HG03571 (cell line): ENCODE results near the gene CLPTM1L.
"Not testable (repeated sequence)": the region's sequence is repeated elsewhere in the genome, so short reads cannot be mapped to it uniquely, and the experiment has no call there.

Experiments used
- ATAC-seq: cut with Tn5 transposase; IDR thresholded peaks from one replicate; pipeline ENCODE4 v1.9.1; 2021; ENCODE audit not compliant: unreplicated experiment

The CLPTM1L gene

DNA sequence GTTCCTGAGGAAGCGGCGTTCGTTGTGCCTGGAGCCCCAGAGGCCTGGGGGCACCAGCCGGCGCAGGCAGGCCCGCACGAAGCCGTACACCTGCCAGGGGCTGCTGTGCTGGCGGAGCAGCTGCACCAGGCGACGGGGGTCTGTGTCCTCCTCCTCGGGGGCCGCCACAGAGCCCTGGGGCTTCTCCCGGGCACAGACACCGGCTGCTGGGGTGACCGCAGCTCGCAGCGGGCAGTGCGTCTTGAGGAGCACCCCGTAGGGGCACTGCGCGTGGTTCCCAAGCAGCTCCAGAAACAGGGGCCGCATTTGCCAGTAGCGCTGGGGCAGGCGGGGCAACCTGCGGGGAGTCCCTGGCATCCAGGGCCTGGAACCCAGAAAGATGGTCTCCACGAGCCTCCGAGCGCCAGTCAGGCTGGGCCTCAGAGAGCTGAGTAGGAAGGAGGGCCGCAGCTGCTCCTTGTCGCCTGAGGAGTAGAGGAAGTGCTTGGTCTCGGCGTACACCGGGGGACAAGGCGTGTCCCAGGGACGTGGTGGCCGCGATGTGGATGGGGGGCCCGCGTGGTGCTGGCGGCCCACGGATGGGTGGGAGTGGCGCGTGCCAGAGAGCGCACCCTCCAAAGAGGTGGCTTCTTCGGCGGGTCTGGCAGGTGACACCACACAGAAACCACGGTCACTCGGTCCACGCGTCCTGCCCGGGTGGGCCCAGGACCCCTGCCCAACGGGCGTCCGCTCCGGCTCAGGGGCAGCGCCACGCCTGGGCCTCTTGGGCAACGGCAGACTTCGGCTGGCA, 51.3 kb downstream of the CLPTM1L start:
- no peak for ATAC-seq

DNA sequence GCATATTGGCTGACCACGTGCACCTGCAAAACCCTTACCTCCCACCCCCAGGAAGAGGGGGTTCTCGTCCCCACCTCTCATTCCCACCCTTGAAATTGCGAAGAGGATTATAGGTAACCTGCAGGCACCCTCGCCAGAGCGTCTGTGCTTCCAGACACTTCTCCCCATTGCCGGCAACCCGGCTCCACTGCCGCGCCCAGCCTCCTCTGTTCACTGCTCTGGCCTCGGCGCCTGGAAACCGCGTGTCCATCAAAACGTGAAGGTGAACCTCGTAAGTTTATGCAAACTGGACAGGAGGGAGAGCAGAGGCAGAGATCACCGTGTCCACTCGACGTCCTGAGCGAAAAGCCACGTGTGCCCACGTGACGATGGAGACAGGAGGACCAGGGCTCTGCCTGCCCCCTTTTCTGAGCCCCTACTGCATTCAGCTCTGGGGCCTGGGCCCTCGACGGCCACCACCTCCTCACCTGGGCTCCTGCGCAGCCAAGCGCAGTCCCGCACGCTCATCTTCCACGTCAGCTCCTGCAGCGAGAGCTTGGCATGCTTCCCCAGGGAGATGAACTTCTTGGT, 52.0 kb downstream of the CLPTM1L start:
- ATAC-seq, result no peak

DNA sequence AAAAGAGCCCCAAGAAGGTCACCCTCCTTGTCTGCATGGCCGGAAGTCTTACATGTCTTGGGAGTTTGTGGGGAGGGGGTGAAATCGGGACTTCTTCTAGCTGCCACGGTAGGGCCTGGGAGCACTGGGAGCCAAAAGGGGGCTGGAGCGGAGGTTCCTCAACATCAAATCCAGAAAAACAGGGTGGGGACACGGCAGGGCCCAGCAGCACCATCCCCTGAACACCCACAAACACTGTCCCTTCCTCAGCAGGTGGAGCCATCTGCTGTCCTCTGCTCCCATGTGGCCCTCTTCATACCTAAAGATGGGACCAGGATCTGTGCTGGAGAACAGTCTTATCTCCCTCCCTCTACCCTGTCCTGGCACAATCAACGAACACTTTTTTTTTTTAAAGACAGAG, 52.8 kb downstream of the CLPTM1L start:
- ATAC-seq, result no peak

DNA sequence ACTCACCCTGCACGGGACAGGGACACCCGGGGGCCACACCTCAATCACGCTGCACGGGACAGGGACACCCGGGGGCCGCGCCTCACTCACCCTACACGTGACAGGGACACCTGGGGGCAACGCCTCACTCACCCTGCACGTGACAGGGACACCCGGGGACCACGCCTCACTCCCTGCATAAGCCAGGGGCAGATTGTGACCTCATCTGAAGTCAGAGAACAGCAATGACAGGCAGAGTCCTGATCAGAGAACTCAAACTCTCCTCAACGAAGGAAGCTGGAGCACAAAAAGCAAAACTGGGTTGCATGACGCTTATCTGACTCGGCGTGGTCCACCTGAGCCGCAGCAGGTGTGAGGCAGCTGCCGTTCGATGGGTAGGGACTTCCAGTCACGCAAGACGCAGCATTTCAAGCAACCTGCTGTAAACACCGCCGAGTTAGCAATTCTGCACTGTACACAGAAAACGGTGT, 53.3 kb downstream of the CLPTM1L start:
- ATAC-seq, result no peak

DNA sequence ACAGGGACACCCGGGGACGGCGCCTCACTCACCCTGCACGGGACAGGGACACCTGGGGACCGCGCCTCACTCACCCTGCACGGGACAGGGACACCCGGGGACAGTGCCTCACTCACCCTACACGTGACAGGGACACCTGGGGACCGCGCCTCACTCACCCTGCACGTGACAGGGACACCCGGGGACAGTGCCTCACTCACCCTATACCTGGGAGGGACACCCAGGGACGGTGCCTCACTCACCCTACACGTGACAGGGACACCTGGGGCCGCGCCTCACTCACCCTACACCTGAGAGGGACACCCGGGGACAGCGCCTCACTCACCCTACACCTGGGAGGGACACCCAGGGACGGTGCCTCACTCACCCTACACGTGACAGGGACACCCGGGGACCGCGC, 53.9 kb downstream of the CLPTM1L start:
- ATAC-seq, result not testable (repeated sequence)

DNA sequence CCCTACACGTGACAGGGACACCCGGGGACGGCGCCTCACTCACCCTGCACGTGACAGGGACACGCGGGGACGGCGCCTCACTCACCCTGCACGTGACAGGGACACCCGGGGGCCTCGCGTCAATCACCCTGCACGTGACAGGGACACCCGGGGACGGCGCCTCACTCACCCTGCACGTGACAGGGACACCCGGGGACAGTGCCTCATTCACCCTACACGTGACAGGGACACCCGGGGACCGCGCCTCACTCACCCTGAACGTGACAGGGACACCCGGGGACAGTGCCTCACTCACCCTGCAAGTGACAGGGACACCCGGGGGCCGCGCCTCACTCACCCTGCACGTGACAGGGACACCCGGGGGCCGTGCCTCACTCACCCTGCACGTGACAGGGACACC, 55.3 kb downstream of the CLPTM1L start:
- not testable (repeated sequence) for ATAC-seq

DNA sequence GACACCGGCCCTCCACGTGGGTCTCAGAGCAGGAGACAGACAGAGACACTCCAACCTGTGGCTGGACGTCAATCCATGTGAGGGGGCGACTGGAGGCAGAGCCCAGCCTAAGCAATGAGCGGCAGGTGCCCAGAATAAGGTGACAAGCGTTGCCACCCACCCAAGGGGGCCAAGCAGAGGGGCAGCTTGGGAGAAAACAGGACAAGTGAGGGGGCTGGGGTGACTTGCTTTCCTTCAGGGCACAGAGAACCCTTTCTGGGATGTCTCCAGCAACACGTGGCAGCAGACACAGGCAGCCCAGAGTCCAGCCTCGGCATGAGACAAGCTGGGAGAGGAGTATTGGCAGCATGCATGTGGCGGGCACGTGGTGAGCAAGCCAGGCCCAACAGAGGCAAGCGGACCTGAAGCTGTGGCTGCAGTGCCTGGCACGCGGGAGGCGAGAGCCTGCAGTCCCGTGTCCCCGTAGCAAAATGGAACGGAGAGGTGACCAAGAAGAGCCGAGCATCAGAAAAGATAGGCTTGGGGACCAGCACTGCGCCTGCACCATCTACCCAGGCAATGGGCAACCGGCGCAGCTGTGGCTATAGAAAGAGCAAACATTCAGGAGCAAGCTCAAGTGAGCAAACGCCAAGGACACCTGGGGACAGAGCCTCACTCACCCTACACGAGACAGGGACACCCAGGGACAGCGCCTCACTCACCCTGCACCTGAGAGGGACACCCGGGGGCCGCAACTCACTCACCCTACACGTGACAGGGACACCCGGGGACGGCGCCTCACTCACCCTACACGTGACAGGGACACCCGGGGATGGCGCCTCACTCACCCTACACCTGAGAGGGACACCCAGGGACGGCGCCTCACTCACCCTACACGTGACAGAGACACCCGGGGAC, 56.2 kb downstream of the CLPTM1L start:
- ATAC-seq, result no peak

DNA sequence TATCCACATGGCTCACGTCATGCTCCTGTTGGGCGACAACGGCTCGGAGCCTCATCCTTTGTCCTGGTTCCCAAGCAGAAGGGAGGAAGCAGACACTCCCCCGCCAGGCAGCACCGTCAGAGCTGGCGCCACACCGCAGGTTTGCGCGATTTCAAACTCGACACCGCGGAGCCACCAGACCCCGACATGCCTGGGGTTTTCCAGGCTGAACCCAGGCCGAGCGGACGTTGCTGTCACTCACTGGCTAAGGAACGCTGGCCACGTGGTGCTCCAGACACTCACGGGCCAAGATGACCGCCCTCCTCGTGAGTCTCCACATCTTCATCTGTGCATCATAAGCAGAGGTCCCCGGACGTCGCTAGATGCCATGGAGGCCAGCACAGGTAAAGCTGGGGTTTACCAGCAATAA, 59.0 kb downstream of the CLPTM1L start:
- no peak for ATAC-seq

DNA sequence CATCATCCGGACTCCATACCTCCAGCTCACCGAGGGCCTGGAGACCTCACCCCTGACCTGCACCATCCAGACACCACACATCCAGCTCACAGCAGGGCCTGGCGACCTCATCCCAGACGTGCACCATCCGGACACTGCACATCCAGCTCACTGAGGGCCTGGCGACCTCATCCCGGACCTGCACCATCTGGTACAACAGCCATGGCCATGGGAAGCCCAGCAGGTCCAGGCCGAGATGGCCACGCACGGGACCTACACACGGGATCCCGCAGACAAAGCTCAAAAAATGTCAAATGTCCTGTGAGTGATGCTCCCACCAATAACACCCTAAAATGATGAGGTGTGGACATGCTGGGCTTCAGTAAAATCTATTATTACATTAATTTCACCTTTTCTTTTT, 59.8 kb downstream of the CLPTM1L start:
- no peak for ATAC-seq

DNA sequence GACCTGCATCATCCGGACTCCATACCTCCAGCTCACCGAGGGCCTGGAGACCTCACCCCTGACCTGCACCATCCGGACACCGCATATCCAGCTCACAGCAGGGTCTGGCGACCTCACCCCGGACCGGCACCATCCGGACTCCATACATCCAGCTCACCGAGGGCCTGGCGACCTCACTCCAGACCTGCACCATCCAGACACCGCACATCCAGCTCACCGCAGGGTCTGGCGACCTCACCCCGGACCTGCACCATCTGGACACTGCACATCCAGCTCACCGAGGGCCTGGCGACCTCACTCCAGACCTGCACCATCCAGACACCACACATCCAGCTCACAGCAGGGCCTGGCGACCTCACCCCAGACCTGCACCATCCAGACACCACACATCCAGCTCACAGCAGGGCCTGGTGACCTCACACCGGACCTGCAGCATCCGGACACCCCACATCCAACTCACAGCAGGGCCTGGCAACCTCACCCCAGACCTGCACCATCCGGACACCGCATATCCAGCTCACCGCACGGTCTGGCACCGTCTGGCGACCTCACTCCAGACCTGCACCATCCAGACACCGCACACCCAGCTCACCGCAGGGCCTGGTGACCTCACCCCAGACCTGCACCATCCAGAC, 60.4 kb downstream of the CLPTM1L start:
- not testable (repeated sequence) for ATAC-seq

DNA sequence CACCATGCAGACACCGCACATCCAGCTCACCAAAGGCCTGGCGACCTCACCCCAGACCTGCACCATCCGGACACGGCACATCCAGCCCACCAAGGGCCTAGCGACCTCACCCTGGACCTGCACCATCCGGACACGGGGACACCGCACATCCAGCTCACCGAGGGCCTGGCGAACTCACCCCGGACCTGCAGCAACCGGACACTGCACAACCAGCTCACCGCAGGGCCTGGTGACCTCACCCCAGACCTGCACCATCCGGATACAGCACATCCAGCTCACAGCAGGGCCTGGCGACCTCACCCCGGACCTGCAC, 61.2 kb downstream of the CLPTM1L start:
- ATAC-seq, result not testable (repeated sequence)

DNA sequence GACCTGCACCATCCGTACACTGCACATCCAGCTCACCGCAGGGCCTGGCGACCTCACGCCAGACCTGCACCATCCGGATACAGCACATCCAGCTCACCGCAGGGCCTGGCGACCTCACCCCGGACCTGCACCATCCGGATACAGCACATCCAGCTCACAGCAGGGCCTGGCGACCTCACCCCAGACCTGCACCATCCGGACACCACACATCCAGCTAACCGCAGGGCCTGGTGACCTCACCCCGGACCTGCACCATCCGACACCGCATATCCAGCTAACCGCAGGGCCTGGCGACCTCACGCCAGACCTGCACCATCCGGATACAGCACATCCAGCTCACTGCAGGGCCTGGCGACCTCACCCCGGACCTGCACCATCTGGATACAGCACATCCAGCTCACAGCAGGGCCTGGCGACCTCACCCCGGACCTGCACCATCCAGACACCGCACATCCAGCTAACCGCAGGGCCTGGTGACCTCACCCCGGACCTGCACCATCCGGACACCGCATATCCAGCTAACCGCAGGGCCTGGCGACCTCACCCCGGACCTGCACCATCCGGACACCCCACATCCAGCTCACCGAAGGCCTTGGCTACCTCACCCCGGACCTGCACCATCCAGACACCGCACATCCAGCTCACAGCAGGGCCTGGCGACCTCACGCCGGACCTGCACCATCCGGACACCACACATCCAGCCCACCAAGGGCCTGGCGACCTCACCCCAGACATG, 61.7 kb downstream of the CLPTM1L start:
- ATAC-seq, result not testable (repeated sequence)

DNA sequence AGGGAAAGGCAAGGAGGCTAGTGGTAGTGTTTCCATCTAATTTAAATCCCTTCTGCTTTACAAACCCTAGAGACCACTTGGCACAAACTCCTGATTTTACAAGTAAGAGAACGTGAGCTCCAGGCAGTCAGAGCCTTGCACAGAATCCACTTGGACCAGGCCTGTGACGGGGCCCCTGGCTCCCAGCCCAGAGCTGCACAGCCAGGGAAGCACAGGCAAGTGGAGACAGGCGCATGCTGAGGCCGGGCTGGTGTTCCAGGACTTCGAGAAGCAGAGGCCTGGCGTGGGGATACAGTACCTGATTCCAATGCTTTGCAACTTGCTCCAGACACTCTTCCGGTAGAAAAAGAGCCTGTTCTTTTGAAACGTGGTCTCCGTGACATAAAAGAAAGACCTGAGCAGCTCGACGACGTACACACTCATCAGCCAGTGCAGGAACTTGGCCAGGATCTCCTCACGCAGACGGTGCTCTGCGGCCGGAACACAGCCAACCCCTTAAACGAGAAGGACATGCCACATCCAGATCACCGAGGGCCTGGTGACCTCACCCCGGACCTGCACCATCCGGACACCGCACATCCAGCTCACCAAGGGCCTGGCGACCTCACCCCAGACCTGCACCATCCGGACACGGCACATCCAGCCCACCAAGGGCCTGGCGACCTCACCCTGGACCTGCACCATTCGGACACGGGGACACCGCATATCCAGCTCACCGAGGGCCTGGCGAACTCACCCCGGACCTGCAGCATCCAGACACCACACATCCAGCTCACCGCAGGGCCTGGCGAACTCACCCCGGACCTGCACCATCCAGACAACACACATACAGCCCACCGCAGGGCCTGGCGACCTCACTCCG, 62.5 kb downstream of the CLPTM1L start:
- no peak for ATAC-seq

DNA sequence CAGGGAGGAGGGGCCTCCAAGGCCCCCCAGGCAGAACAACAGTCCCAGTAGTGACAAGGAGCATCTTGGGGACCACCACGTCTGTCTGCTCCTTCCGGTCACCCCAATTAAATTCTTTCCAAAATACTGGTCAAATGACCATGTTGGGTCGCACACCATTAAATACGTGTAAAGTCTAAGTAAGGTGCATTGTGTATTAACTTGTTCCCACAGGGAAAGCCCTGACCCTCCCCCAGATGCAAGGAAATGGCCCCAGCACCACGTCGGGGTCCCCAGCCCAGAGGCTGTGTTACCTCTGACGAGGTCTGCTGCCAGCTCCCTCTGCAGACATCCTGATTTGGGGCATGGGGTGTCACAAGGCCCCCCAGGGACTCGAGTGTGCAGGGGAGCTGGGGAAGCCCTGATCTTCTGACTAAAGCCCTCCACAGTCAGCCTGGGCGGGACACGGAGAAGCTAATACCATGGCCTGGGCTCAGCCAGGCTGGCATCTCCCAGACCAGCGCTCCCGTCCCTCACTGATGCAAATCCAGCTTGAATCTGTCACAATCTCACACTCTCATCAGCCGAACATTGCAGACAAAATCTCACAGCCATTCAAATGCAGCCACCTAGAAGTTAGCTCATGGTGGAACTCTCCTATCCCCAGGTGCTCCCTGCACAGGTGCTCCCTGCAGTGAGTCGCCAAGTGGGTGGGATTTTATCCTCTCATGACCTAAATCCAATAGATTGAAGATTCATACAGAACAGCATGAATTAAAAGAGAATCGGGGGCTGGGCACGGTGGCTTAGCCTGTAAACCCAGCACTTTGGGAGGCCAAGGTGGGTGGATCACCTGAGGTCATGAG, 63.6 kb downstream of the CLPTM1L start:
- ATAC-seq, result no peak

DNA sequence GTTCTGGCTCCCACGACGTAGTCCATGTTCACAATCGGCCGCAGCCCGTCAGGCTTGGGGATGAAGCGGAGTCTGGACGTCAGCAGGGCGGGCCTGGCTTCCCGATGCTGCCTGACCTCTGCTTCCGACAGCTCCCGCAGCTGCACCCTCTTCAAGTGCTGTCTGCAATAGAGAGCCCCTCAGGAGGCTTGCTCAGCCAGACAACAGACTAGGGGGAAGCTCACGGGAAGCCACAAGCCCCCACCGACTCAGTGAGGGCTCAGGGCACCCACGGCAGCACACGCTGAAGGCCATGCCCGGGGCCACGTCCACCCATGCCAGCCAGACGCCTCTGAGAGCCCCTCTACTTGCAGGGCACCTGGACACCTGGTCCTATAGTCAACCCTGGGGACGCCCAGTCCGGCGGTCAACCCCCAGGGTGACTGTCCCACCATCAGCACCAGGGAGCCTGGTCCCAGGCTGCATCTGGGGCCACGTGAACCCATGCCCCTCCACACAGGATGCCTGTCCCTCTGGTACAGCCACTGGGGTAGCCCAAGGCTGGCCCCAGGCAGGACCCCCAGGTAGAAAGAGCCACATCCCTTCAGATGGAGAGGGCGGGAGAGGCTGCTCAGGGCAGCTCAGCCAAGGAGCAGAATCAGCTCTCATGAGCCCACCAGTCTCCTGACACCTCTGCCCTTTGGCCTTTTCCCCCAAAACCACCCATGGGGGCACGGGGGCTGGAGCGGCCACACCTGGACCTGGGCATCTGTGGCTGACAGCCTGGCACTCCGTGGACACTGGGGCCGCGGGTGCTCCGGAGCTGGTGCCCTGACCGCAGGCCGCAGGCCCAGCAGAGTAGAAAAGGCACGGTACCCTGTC, 64.5 kb downstream of the CLPTM1L start:
- no peak for ATAC-seq

DNA sequence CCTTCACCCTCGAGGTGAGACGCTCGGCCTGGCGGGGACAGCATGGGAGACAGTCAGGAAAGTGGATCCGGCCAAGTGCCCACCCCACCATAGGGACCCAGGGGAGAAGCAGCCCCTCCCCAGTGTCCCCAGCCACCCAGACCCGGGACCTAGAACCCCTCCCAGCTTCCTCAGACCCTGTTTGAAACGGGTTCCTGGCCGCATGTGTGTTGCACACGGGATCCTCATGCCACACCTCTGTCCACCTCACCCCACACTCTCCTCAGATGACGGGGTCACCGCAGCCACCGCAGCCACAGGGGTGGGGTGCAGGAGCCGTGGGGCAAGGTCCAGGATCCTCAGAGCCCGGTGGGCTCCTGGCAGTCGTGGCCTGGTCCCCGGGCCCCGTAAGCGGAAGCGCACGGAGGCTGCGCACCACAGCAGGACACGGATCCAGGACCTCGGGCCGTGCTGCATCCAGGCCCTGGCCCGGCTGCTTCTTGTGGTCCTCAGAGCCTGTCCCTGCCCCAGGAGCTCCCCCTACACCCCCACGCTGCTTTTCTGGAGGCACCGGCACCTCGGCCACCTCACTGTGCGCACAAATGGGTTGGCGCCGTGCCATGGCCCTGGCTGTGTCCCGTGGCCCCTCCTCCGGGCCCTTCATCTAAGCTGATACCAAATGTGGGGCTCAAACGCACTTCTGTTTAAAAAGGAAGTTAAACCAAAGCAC, 65.3 kb downstream of the CLPTM1L start:
- ATAC-seq, result no peak
